Astrocyte of the cerebellum (primary cell): ENCODE measurements around the gene BICD2.

Experiments used
- DNase-seq: peaks from one replicate; pipeline ENCODE4 v3.0.0-alpha.2; 2011; ENCODE audit warnings: low read depth
- H3K4me3 ChIP-seq: 2 replicates; pipeline ENCODE4 v1.5.1; 2011; ENCODE audit warnings: mild to moderate bottlenecking, low read depth, low read length, moderate library complexity
- in situ Hi-C: cut with HindIII; loops from 2 replicates; pipeline ENCODE4 v1.10.0; 2017; ENCODE audit warnings: low sequenced_read_pairs
- TF ChIP-seq, protein P1 (sequence below): IDR thresholded peaks from 2 replicates; pipeline ENCODE4 v1.5.1; 2012; ENCODE audit warnings: low read length, low read depth, moderate library complexity, mild to moderate bottlenecking; ENCODE audit errors: missing control alignments

Gene BICD2

DNA sequence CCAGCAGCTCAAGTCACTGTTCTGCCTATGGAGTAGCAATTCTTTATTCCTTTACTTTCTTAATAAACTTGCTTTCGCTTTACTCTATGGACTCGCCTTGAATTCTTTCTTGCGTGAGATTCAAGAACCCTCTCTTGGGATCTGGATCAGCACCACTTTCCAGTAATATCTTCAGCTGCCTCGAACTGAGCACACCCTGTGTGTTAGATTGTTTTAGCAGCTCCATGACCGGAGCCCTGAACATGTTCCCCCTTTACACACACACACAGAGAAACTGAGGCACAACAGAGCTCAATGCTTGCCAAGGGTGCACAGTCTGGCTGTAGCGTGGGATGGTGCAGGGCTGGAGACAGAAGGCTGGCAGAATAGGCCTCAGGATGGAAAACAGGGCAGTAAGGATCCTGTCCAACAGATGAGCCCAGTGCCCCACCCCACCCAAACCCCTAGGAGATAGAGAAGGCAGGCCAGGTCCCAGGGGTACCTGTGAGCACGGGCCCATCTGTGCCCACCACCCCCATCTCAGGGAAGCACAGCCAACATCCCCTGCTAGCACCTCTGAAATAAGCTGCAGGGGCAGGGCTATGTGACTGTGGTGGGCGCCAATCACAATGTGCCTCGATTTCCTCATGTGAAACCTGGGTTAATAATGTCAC is 27.9 kb downstream of the BICD2 start:
- in situ Hi-C loops = no loop called here
- TF ChIP-seq, protein P1, sequence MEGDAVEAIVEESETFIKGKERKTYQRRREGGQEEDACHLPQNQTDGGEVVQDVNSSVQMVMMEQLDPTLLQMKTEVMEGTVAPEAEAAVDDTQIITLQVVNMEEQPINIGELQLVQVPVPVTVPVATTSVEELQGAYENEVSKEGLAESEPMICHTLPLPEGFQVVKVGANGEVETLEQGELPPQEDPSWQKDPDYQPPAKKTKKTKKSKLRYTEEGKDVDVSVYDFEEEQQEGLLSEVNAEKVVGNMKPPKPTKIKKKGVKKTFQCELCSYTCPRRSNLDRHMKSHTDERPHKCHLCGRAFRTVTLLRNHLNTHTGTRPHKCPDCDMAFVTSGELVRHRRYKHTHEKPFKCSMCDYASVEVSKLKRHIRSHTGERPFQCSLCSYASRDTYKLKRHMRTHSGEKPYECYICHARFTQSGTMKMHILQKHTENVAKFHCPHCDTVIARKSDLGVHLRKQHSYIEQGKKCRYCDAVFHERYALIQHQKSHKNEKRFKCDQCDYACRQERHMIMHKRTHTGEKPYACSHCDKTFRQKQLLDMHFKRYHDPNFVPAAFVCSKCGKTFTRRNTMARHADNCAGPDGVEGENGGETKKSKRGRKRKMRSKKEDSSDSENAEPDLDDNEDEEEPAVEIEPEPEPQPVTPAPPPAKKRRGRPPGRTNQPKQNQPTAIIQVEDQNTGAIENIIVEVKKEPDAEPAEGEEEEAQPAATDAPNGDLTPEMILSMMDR = no peak
- DNase-seq = no peak
- no peak overlapping the region for H3K4me3 ChIP-seq

GRCh38 chr9:92735636-92736562 is 28.7 kb downstream of the BICD2 start:
- in situ Hi-C loops = no loop called here
- no peak overlapping the region for H3K4me3 ChIP-seq
- TF ChIP-seq, protein P1 = no peak
- no peak for DNase-seq

DNA sequence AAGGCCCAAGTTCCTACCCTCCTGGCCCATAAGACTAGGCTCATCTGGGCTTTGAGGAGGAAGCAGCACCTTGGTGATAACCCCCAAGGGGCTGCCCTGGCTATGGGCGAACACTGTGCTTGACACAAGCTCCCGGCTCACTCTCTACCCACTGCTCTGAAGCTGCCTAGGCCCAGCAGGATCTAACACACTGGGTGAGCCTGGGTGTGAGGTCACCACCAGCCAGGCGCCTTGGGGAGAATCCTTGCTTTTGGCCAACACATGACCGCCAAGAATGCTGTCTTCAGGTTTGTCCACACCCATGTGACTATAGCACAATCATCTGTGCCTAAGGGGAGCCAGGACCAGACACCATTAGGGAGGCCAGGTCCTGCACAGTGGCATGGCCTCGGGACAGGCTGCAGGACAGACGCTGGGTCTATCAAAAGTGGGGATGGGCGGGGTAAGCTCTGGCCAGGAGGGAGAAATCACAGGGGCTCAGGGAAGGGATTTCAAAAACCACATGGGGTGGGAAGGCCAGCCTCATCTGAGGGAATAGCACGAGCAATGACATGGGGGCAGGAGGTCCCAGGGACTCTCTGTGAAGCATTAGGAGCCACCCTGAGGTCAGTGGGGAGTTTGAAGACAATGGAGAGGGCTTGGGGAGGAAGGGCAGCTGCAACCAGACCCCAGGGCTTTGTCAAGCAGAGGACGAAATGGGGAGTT is 29.6 kb downstream of the BICD2 start:
- no peak overlapping the region for H3K4me3 ChIP-seq
- TF ChIP-seq, protein P1 = no peak
- DNase-seq = no peak
- in situ Hi-C loops = no loop called here

DNA sequence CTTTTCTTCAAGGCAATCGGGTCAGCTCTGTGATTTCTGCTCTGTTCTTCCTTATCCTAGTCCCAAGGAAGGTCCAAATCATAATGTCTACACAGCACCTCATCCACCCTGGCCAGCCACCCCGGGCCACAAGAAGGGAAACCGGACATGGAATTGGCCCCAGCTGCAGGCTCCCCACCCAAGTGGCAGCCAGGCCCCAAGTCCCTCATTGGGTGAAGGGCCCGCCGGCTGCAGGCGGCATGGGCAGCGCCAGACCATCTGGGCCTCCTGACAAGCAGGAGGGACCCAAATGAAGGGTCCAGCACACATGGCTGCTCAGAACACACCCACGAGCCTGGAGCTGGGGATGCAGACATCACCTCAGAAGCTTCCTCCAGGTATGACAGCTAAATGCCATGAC is 33.7 kb downstream of the BICD2 start:
- in situ Hi-C loops = no loop called here
- no peak overlapping the region for H3K4me3 ChIP-seq
- TF ChIP-seq, protein P1 = no peak
- no peak for DNase-seq

DNA sequence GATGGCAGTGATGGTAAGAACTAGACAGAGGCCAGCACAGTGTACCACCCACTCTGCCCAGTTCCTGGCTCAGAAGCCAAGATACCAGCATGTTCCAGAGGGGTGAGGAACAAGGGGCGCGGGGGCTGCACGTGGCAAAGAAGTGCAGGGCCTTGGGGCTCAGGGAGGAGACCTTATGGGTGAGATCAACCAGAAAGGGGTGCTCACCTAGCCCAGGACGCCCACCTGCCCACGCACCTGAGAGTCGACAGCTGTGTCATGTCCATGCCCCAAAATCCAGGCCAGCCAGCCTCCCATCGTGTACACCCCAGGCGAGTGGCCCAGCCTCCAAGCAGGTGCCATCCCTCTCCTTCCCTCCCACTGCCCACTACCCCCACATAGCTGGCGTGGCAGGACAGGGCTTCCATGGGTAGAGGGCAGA is 34.9 kb downstream of the BICD2 start:
- in situ Hi-C loops = no loop called here
- H3K4me3 ChIP-seq = no peak overlapping the region
- no peak for DNase-seq
- TF ChIP-seq, protein P1 = no peak
